GM10248 (cell line): Measurements from ENCODE around the gene HESX1.

Experiments
- CTCF ChIA-PET: fragments of 300-600 bp; sonication (Branson Sonifier 250); formaldehyde crosslinking; extraction: SDS; loops from one replicate; lab custom pipeline; 2021; ENCODE audit warnings: antibody characterized with exemption; lab: Yijun Ruan, JAX
- POLR2A ChIA-PET: fragments of 350-650 bp; sonication (Branson Sonifier 250); formaldehyde crosslinking; extraction: SDS; loops from one replicate; lab custom pipeline; 2020; ENCODE audit warnings: antibody characterized with exemption; lab: Yijun Ruan, JAX
- DNase-seq: peaks from one replicate; pipeline ENCODE4 v3.0.0; 2012; ENCODE audit errors: extremely low spot score
- TF ChIP-seq, protein P1 (sequence below): IDR thresholded peaks from 2 replicates; pipeline ENCODE4 v1.5.1; 2012; ENCODE audit warnings: mild to moderate bottlenecking, low read depth; ENCODE audit errors: extremely low read depth, missing control alignments, control extremely low read depth

The HESX1 gene

GRCh38 chr3:57169872-57170623, 29.7 kb downstream of the HESX1 start:
- ChIA-PET POLR2A (no interaction called here), CTCF (interaction anchor here (0.6 to 4.2 kb wide), 34 partner anchors 8 to 1137 kb away, joined by 3 to 30 read pairs (median 4); partner anchors contain the start of genes APPL1, HTD2 and RPP14)
- peak; percentile 74 for DNase-seq
- TF ChIP-seq, protein P1, sequence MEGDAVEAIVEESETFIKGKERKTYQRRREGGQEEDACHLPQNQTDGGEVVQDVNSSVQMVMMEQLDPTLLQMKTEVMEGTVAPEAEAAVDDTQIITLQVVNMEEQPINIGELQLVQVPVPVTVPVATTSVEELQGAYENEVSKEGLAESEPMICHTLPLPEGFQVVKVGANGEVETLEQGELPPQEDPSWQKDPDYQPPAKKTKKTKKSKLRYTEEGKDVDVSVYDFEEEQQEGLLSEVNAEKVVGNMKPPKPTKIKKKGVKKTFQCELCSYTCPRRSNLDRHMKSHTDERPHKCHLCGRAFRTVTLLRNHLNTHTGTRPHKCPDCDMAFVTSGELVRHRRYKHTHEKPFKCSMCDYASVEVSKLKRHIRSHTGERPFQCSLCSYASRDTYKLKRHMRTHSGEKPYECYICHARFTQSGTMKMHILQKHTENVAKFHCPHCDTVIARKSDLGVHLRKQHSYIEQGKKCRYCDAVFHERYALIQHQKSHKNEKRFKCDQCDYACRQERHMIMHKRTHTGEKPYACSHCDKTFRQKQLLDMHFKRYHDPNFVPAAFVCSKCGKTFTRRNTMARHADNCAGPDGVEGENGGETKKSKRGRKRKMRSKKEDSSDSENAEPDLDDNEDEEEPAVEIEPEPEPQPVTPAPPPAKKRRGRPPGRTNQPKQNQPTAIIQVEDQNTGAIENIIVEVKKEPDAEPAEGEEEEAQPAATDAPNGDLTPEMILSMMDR: peak; percentile 88

DNA sequence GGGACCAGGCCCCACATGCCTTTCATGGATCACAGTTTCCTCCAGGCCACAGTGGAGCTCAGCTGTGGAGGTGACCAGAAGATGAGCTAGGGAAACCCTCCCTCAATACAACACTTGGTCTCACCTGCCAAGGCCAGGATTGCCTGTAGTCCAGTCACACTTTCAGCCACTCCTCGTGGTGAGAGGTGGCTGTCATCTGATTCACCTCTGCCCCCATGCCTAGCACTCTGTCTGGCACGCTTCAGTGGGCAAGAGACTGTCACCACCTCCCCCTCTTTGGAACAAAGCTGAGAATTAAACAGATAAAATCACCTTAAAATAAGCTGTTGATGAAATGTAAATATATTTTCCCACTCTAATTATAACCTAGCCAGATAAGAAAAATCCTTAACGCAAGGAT, 30.7 kb downstream of the HESX1 start:
- ChIA-PET POLR2A (no interaction called here), CTCF (interaction anchor here (0.6 to 4.2 kb wide), 21 partner anchors 9 to 1137 kb away, joined by 3 to 30 read pairs (median 6); partner anchors contain the start of genes APPL1, HTD2 and RPP14)
- TF ChIP-seq, protein P1: no peak
- DNase-seq: no peak

DNA sequence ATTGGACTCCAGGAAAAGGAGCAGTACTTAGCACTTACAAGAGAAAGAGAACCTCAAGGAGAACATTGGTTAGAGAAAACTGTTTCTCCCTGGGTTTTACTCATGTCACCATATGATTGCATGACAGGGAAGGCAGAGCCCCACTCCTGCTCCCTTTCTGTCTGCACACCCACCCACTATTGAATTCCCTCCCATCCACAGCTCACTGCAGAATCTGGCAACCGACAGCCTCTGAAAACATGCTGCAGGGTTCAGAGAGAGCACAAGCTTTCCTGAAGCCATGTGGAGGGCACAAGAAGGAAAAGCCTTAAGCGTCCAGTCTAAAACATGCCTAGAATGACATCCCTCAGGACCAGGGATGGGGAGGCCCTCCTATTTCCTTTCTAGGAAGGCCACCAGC, 31.6 kb downstream of the HESX1 start:
- ChIA-PET CTCF (interaction anchor here (4.2 kb wide), 1 partner anchor 11 kb away, joined by 30 read pairs; no protein-coding TSS in a partner anchor), POLR2A (no interaction called here)
- DNase-seq: no peak
- TF ChIP-seq, protein P1: no peak

DNA sequence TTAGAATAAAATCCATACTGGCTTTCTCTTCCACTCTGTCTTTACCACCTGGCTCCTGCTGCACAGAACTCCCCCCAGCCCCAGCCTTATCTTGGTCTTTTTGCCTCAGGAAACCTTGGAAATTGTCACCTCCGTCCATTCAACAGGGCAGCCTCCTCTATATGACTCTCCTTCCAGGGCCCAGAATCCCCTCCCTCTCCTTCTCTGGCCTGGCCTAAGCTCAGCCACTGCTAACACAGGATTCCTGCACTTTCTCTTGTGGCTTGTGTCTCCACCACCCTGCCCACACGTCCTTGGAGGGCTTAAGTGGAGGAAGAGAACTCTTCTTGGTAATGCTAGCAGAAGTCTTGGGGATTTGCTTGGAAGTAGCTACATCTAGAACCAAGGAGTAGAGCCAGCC, 33.1 kb downstream of the HESX1 start:
- DNase-seq: no peak
- ChIA-PET CTCF (no interaction called here), POLR2A (no interaction called here)
- TF ChIP-seq, protein P1: no peak

- ChIA-PET CTCF (no interaction called here), POLR2A (no interaction called here)
These were observed 34.1 kb downstream of the HESX1 start for GRCh38 chr3:57165641-57166040.

More at GRCh38 chr3:57165641-57166040, 34.1 kb downstream of the HESX1 start:
- TF ChIP-seq, protein P1: no peak
- no peak for DNase-seq
